Measurements from ENCODE around the gene COL4A2. TPM values are rescaled to one million over a fixed set of nuclear protein-coding genes. Genes with fewer than 3 reads are reported as not detected.

COL4A2 gene
- total and polyA plus RNA-seq, 4 donors: 8.0 to 45.2 (median 40.3) TPM

DNA sequence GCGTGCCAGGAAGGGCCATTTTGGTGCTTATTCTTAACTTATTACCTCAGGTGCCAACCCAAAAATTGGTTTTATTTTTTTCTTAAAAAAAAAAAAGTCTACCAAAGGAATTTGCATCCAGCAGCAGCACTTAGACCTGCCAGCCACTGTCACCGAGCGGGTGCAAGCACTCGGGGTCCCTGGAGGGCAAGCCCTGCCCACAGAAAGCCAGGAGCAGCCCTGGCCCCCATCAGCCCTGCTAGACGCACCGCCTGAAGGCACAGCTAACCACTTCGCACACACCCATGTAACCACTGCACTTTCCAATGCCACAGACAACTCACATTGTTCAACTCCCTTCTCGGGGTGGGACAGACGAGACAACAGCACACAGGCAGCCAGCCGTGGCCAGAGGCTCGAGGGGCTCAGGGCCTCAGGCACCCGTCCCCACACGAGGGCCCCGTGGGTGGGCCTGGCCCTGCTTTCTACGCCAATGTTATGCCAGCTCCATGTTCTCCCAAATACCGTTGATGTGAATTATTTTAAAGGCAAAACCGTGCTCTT lies 205.2 kb downstream of the COL4A2 start:
- Histone ChIP-seq H3K36me3 (ENCODE audit: control insufficient read depth in 4 of 4, insufficient read depth in 3 of 4, low read depth in 1 of 4, low read length in 3 of 4) (no peaks in the 10 kb centered on the region), H3K9ac (ENCODE audit: low read depth in 1 of 2, low read length in 2 of 2) (no peak overlapping the region), H3K27me3 (ENCODE audit: control insufficient read depth in 4 of 4, insufficient read depth in 4 of 4, low read length in 3 of 4) (no peaks in the 10 kb centered on the region), H3K9me3 (ENCODE audit: control insufficient read depth in 4 of 4, low read length in 3 of 4) (no peaks in the 10 kb centered on the region), H3K4me3 (ENCODE audit: low read depth in 1 of 3, low read length in 3 of 3) (no peak overlapping the region), H3K27ac (ENCODE audit: low read depth in 1 of 2, low read length in 2 of 2) (no peak overlapping the region), H3K4me1 (ENCODE audit: control insufficient read depth in 4 of 4, insufficient read depth in 4 of 4, low read length in 3 of 4) (peaks cover 4 to 11% (median 9%) of the 10 kb centered on the region in 4 donors)
- no peak for DNase-seq (ENCODE audit: low spot score)
- TF ChIP-seq, protein P1, sequence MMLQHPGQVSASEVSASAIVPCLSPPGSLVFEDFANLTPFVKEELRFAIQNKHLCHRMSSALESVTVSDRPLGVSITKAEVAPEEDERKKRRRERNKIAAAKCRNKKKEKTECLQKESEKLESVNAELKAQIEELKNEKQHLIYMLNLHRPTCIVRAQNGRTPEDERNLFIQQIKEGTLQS (IDR thresholded peaks at IDR 0.05): no peak
- no peak for TF ChIP-seq GABPA (IDR thresholded peaks at IDR 0.05 in 1 of 2, conservative IDR thresholded peaks at IDR 0.05 in 1 of 2)
- TF ChIP-seq, protein P2, sequence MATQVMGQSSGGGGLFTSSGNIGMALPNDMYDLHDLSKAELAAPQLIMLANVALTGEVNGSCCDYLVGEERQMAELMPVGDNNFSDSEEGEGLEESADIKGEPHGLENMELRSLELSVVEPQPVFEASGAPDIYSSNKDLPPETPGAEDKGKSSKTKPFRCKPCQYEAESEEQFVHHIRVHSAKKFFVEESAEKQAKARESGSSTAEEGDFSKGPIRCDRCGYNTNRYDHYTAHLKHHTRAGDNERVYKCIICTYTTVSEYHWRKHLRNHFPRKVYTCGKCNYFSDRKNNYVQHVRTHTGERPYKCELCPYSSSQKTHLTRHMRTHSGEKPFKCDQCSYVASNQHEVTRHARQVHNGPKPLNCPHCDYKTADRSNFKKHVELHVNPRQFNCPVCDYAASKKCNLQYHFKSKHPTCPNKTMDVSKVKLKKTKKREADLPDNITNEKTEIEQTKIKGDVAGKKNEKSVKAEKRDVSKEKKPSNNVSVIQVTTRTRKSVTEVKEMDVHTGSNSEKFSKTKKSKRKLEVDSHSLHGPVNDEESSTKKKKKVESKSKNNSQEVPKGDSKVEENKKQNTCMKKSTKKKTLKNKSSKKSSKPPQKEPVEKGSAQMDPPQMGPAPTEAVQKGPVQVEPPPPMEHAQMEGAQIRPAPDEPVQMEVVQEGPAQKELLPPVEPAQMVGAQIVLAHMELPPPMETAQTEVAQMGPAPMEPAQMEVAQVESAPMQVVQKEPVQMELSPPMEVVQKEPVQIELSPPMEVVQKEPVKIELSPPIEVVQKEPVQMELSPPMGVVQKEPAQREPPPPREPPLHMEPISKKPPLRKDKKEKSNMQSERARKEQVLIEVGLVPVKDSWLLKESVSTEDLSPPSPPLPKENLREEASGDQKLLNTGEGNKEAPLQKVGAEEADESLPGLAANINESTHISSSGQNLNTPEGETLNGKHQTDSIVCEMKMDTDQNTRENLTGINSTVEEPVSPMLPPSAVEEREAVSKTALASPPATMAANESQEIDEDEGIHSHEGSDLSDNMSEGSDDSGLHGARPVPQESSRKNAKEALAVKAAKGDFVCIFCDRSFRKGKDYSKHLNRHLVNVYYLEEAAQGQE (IDR thresholded peaks at IDR 0.05): no peak
- no peak for TF ChIP-seq FOXA1 (IDR thresholded peaks at IDR 0.05)
- TF ChIP-seq FOXA2 (IDR thresholded peaks at IDR 0.05): no peak
- 92% methylated on average over 17 of the region's 17 CpGs for WGBS

DNA sequence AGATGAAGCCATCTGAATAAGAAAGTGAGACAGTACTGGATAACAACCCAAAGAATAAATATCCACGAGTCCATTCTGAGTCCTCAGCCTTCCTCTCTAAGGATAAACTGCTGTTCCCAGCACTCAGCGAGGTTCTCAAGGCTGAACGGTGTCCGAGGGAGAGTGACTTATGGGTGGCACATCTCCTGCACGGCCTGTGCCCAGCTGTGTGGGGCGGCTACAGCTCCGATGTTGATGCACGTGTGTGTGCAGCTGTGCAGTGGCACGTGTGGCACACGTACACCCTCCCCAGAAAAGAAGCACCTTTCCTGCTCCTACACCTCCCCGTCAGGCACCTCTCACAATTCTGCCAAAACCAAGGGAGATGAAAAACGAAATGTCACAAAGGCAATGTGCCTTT lies 209.4 kb downstream of the COL4A2 start:
- no peaks in the 10 kb centered on the region for H3K27me3 ChIP-seq (ENCODE audit: control insufficient read depth in 4 of 4, insufficient read depth in 4 of 4, low read length in 3 of 4)
- DNase-seq (ENCODE audit: low spot score): no peak
- H3K27ac ChIP-seq (ENCODE audit: low read depth in 1 of 2, low read length in 2 of 2): no peak overlapping the region
- no peaks in the 10 kb centered on the region for H3K9me3 ChIP-seq (ENCODE audit: control insufficient read depth in 4 of 4, low read length in 3 of 4)
- peaks cover 6 to 15% (median 14%) of the 10 kb centered on the region in 4 donors for H3K4me1 ChIP-seq (ENCODE audit: control insufficient read depth in 4 of 4, insufficient read depth in 4 of 4, low read length in 3 of 4)
- TF ChIP-seq JUND (IDR thresholded peaks at IDR 0.05): no peak
- TF ChIP-seq, protein P3, sequence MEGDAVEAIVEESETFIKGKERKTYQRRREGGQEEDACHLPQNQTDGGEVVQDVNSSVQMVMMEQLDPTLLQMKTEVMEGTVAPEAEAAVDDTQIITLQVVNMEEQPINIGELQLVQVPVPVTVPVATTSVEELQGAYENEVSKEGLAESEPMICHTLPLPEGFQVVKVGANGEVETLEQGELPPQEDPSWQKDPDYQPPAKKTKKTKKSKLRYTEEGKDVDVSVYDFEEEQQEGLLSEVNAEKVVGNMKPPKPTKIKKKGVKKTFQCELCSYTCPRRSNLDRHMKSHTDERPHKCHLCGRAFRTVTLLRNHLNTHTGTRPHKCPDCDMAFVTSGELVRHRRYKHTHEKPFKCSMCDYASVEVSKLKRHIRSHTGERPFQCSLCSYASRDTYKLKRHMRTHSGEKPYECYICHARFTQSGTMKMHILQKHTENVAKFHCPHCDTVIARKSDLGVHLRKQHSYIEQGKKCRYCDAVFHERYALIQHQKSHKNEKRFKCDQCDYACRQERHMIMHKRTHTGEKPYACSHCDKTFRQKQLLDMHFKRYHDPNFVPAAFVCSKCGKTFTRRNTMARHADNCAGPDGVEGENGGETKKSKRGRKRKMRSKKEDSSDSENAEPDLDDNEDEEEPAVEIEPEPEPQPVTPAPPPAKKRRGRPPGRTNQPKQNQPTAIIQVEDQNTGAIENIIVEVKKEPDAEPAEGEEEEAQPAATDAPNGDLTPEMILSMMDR (IDR thresholded peaks at IDR 0.05; ENCODE audit: low read depth, low read length, missing input control): no peak
- H3K4me3 ChIP-seq (ENCODE audit: low read depth in 1 of 3, low read length in 3 of 3): no peak overlapping the region
- no peak overlapping the region for H3K9ac ChIP-seq (ENCODE audit: low read depth in 1 of 2, low read length in 2 of 2)
- H3K36me3 ChIP-seq (ENCODE audit: control insufficient read depth in 4 of 4, insufficient read depth in 3 of 4, low read depth in 1 of 4, low read length in 3 of 4): peaks cover 0 to 3% (median 0%) of the 10 kb centered on the region in 4 donors
- WGBS: 87% methylated on average over 12 of the region's 12 CpGs

DNA sequence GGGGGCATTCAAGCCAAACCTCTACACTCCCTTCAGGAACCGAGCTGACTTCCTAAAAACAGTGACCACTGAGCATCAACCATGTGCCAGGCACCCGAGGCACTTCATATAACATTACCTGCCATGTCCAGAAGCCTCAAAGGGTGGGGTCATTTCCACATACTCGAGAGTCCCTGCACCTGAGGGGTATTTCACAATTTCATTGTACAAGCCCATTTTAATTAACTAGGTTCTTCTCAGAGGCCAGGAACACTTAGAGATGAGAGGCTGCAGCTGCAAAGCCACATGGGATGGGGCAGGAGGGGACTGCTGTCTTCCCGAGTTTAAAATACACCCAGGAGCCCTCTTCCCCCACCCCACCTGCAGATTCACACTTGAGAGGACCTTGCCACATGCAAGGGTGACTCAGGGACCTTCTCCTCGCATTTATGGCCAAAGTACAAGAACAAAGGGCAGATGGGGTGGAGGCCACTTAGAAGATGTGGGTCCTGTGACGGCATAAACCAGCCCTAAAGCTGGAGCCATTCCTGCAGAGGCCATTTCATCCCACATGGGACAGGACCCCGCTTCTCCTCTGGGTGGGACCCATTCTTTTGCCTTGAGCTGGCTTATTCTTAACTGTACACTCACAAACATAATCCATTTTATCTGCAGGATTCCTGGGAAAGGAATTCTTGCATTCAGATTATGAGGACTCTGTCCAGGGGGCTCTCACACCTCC lies 210.6 kb downstream of the COL4A2 start:
- TF ChIP-seq JUND (IDR thresholded peaks at IDR 0.05): no peak
- no peak for TF ChIP-seq TAF1 (conservative IDR thresholded peaks at IDR 0.05)
- no peak for TF ChIP-seq RXRA (IDR thresholded peaks at IDR 0.05)
- TF ChIP-seq SP1 (IDR thresholded peaks at IDR 0.05): no peak
- no peak for TF ChIP-seq EGR1 (IDR thresholded peaks at IDR 0.05; ENCODE audit: low read depth in 2 of 2)
- H3K4me1 ChIP-seq (ENCODE audit: control insufficient read depth in 4 of 4, insufficient read depth in 4 of 4, low read length in 3 of 4): peaks cover 7 to 27% (median 24%) of the 10 kb centered on the region in 4 donors

More for the DNA sequence above, 210.6 kb downstream of the COL4A2 start:
- Histone ChIP-seq H3K9ac (ENCODE audit: low read depth in 1 of 2, low read length in 2 of 2) (no peak overlapping the region), H3K27me3 (ENCODE audit: control insufficient read depth in 4 of 4, insufficient read depth in 4 of 4, low read length in 3 of 4) (no peaks in the 10 kb centered on the region), H3K9me3 (ENCODE audit: control insufficient read depth in 4 of 4, low read length in 3 of 4) (no peaks in the 10 kb centered on the region), H3K4me3 (ENCODE audit: low read depth in 1 of 3, low read length in 3 of 3) (no peak overlapping the region), H3K36me3 (ENCODE audit: control insufficient read depth in 4 of 4, insufficient read depth in 3 of 4, low read depth in 1 of 4, low read length in 3 of 4) (peaks cover 0 to 3% (median 0%) of the 10 kb centered on the region in 4 donors), H3K27ac (ENCODE audit: low read depth in 1 of 2, low read length in 2 of 2) (no peak overlapping the region)
- DNase-seq (ENCODE audit: low spot score): no peak
- 82% methylated on average over 7 of the region's 7 CpGs for WGBS

Data from liver (tissue), 9 donors.